HepG2 (cell line): ENCODE measurements around the gene ARID5B. TPM values are rescaled to one million over a fixed set of nuclear protein-coding genes. Genes with fewer than 3 reads are reported as not detected.

Experiments
- ARID5B ChIP-seq: IDR thresholded peaks from 2 replicates; pipeline ENCODE4 v1.4.0; 2020; ENCODE audit warnings: mild to moderate bottlenecking, missing genetic modification reagents
- DMTF1 ChIP-seq: sonication (generic); formaldehyde crosslinking; IDR thresholded peaks from 2 replicates; pipeline ENCODE4 v1.4.0; 2020; ENCODE audit warnings: mild to moderate bottlenecking, missing genetic modification reagents
- DPF2 ChIP-seq: sonication (generic); formaldehyde crosslinking; IDR thresholded peaks from 2 replicates; pipeline ENCODE4 v1.4.0; 2020; ENCODE audit warnings: mild to moderate bottlenecking, low read depth, missing genetic modification reagents, borderline replicate concordance
- KDM5B ChIP-seq: sonication (generic); formaldehyde crosslinking; IDR thresholded peaks from 2 replicates; pipeline ENCODE4 v1.4.0; 2020; ENCODE audit warnings: missing genetic modification reagents, mild to moderate bottlenecking, borderline replicate concordance
- MEF2D ChIP-seq: sonication (generic); formaldehyde crosslinking; IDR thresholded peaks from 2 replicates; pipeline ENCODE4 v1.5.1; 2020; ENCODE audit warnings: mild to moderate bottlenecking, missing genetic modification reagents
- POLR2AphosphoS2 ChIP-seq: IDR thresholded peaks from 2 replicates; pipeline ENCODE4 v1.6.1; 2011; ENCODE audit warnings: low read depth, low read length, improper control_type of control experiment
- PREB ChIP-seq: sonication (generic); formaldehyde crosslinking; IDR thresholded peaks from 2 replicates; pipeline ENCODE4 v1.4.0; 2020; ENCODE audit warnings: missing genetic modification reagents
- REL ChIP-seq: sonication (generic); formaldehyde crosslinking; conservative IDR thresholded peaks from 2 replicates; pipeline ENCODE4 v1.8.0; 2022; ENCODE audit warnings: mild to moderate bottlenecking, missing genetic modification reagents, moderate library complexity
- ZBTB40 ChIP-seq, 2 experiments: fragments of 450-650 bp in 1 of 2; sonication (generic) in 1 of 2; formaldehyde crosslinking in 1 of 2; IDR thresholded peaks; 2 replicates each; pipeline versions ENCODE4 v1.6.1 to v1.8.0; 2016 to 2022; ENCODE audit warnings: antibody characterized with exemption in 1 of 2, mild to moderate bottlenecking in 1 of 2, missing genetic modification reagents in 1 of 2
- ZNF205 ChIP-seq: IDR thresholded peaks from 2 replicates; pipeline ENCODE4 v1.6.1; 2018; ENCODE audit warnings: missing biosample characterization, missing genetic modification reagents
- ZNF383 ChIP-seq: sonication (generic); formaldehyde crosslinking; IDR thresholded peaks from 2 replicates; pipeline ENCODE4 v1.4.0; 2020; ENCODE audit warnings: missing genetic modification reagents, mild to moderate bottlenecking, borderline replicate concordance
- ZNF446 ChIP-seq: sonication (generic); formaldehyde crosslinking; IDR thresholded peaks from 2 replicates; pipeline ENCODE4 v1.5.0; 2020; ENCODE audit warnings: mild to moderate bottlenecking, missing genetic modification reagents
- ZNF572 ChIP-seq: sonication (generic); formaldehyde crosslinking; IDR thresholded peaks from 2 replicates; pipeline ENCODE4 v1.5.1; 2020; ENCODE audit warnings: mild to moderate bottlenecking, missing genetic modification reagents
- polyA plus RNA-seq, 8 experiments: library from polyadenylated mRNA; depleted of rRNA in 3 of 8; stranded (reverse) in 7 of 8; unstranded in 1 of 8; fragments of >200 nt; fragmentation: Illumina TruSeq in 4 of 8; extraction: Trizol in 4 of 8; gene quantifications; 2 replicates each; pipeline versions ENCODE4 v1.2.1 to v1.2.3, GENCODE V29; 2011 to 2016; ENCODE audit warnings: low read depth in 4 of 8, missing spikeins in 1 of 8, mixed read lengths in 1 of 8; ENCODE audit not compliant: insufficient read depth in 1 of 8
- total RNA-seq, 5 experiments: library from RNA; depleted of rRNA; stranded (reverse); fragments of >200 nt; fragmentation: Illumina TruSeq; extraction: Trizol; gene quantifications; 2 replicates each; pipeline ENCODE4 v1.2.3, GENCODE V29; 2016; ENCODE audit warnings: low read depth in 1 of 5

Gene ARID5B
- total and polyA plus RNA-seq, 2 of the 13 experiments (the other 11 are each of a cell fraction or from before 2014, with no cell fraction given), result 6.2 to 21.1 TPM

GRCh38 chr10:62093863-62094291 is 192.4 kb downstream of the ARID5B start (continued):
- TF ChIP-seq ZBTB40 (IDR thresholded peaks at IDR 0.05) (no peak), ZBTB40 (CRISPR knock-in tag; IDR thresholded peaks at IDR 0.05) (no peak), ZNF572 (CRISPR knock-in tag) (no peak), PREB (CRISPR knock-in tag) (no peak), POLR2AphosphoS2 (no peak), KDM5B (CRISPR knock-in tag) (no peak), ARID5B (peak; percentile 96), ZNF446 (CRISPR knock-in tag) (no peak), REL (CRISPR knock-in tag) (no peak), DMTF1 (CRISPR knock-in tag) (no peak), DPF2 (CRISPR knock-in tag) (peak; percentile 85), MEF2D (CRISPR knock-in tag) (no peak), ZNF205 (peak; percentile 66; the same call in 1 of the 2 replicates), ZNF383 (CRISPR knock-in tag) (no peak)
